Right lung (tissue), 5 donors: ENCODE measurements around the gene BBS9. TPM values are rescaled to one million over a fixed set of nuclear protein-coding genes. Genes with fewer than 3 reads are reported as not detected.

ENCODE experiments used
- DNase-seq, 2 donors: peaks; one replicate each; pipeline ENCODE4 v3.0.0-alpha.2; 2013
- polyA plus RNA-seq, 5 donors: library from polyadenylated mRNA; unstranded; fragments of 120-200 nt; gene quantifications; one replicate each; pipeline versions ENCODE4 v1.2.1 to v1.2.3, GENCODE V29; 2013; ENCODE audit warnings: inconsistent platforms in 1 of 5, low replicate concordance in 1 of 5; ENCODE audit not compliant: insufficient read length in 5 of 5, insufficient read depth in 1 of 5

The BBS9 gene
- polyA plus RNA-seq, 5 donors = 13.8 to 22.8 (median 21.0) TPM

- DNase-seq = peak; percentile 55
Observed at GRCh38 chr7:33114976-33115375, 14.4 kb upstream of the BBS9 start.

- DNase-seq = no peak
Observed at GRCh38 chr7:33118383-33118782, 11.0 kb upstream of the BBS9 start.

- no peak for DNase-seq
Observed at GRCh38 chr7:33127085-33127484, 2.3 kb upstream of the BBS9 start.

- DNase-seq = no peak
Observed at GRCh38 chr7:33128631-33128989, 754 bp upstream of the BBS9 start.

DNA sequence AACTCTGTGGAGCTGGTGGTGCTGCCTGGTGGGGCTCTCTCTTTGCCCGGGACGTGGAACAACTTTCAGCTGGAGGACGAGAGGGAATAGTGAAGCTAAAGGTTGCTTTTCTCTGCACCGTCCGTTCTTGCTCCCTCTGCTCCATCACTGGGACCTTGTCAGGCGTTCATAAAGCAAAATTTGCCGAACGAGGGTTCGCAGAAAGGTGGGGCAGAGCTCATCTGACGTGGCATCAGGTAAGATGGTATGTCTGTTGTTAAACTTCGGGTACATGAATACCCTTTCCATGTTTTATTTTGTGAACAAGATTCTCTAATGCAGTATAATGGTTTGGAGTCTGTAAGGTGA is 416 bp downstream of the BBS9 start:
- no peak for DNase-seq

GRCh38 chr7:33130184-33130583 is 820 bp downstream of the BBS9 start:
- peak in 1 of 2 donors; percentile 14 for DNase-seq

DNA sequence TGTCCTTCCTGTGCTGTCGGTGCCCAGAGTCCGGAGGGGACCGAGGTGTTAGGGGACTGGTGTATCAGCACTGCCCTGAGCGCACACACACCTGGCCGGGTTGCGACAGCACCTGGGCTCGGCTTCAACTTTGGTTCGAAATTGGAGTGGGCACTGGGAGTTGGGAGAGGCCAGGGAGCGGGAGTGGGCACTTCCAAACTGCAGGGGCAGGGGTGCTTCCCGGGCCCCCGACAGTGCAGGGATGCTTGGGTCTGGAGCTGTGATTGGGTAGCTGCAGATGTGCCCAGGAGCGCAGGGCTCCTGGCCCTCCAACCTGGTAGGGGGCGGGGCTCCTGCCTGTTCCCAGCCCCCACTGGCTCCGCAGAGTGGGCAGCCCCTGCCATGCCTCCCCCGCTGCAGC is 7.7 kb downstream of the BBS9 start:
- no peak for DNase-seq

GRCh38 chr7:33142585-33142984 is 13.2 kb downstream of the BBS9 start:
- no peak for DNase-seq

- no peak for DNase-seq
Observed at GRCh38 chr7:33143996-33144718, 14.8 kb downstream of the BBS9 start.

DNA sequence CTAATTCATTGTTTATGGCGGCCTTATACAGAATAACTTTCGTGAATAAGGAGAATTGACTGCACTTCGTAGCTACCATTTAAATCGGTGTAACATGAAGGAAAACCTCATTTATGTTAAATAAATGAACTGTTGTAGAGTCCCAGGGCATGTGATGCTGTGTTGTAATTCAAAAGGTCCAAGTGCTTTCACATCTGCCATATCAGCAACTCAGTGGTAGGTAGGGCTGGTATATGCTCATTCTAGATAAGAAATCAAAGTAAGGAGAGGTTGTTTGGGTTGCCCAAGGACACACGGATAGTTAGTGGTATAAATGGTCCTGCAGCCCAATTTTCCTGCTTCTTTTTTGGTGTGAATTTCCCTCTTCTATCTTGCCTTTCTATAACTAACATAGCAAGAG is 15.8 kb downstream of the BBS9 start:
- no peak for DNase-seq

DNA sequence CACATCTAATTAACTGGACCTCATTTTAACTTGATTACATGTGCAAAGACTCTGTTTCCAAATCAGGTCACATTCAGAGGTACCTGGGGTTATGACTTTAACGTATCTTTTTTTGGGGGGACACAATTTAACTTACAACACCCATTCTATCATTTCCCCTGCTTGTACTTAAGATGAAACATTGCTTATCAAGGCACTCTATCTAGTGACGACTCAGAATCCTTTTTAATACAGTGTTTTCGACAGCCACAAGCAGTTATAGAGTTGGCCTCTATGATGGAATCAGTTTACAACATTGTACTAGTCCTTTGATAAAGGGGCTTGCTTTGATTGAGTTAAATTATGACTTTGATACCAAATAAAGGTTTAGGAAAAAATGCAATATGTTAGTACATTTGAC is 22.7 kb downstream of the BBS9 start:
- no peak for DNase-seq

- DNase-seq = no peak
Observed at GRCh38 chr7:33155811-33156210, 26.4 kb downstream of the BBS9 start.

- no peak for DNase-seq
Observed at GRCh38 chr7:33156441-33156840, 27.1 kb downstream of the BBS9 start.

DNA sequence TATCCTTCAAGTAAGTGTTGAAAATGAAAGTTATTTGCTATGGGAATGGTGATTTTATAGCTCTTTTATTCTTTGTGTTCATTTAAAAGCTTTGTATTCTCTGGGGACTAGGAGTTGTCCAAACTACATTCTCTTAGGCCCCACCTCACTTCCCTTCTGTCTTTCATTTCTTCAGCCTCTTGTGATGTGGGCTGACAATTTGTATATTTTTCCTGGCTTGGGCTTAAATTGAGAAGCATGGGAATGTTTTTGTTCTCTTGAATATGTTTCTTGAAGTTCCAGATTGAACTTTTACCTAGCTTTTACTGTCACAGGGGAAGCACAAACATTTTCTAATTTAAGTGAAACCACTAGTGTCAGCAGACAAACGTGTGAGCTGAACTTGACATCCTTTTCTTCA is 27.9 kb downstream of the BBS9 start:
- no peak for DNase-seq

GRCh38 chr7:33157781-33158180 is 28.4 kb downstream of the BBS9 start:
- DNase-seq = no peak

GRCh38 chr7:33177876-33178275 is 48.5 kb downstream of the BBS9 start:
- no peak for DNase-seq

GRCh38 chr7:33179519-33179918 is 50.2 kb downstream of the BBS9 start:
- DNase-seq = no peak

GRCh38 chr7:33183504-33183903 is 54.1 kb downstream of the BBS9 start:
- no peak for DNase-seq

DNA sequence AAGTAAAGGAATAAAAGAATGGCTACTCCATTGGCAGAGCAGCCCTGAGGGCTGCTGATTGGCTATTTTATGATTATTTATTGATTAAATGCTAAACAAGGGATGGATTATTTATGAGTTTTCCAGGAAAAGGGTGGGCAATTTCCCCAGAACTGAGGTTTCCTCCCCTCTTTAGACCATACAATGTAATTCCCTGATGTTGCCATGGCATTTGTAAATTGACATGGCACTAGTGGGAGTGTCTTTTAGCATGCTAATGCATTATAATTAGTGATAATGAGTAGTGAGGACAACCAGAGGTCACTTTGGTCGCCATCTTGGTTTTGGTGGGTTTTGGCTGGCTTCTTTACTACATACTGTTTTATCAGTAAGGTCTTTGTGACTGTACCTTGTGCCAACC is 55.5 kb downstream of the BBS9 start:
- no peak for DNase-seq

DNA sequence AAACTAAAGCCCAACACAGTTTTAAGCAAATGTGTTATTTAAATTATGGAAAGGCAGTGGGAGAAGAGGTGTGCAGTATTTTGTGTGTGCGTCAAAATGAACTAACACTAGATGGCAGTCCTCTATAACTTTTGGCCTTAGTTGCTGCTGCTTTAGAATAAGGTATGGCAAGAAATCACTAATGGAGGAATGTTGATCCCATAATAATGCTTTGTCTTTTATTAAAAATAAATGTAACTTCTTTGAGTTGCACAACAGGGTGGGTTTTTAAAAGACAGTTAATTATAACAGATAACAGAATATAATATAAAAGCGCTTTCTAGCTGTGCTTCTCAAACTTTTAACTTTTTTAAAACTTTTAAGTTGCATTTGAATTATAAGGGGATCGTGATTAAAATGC is 56.4 kb downstream of the BBS9 start:
- DNase-seq = peak; percentile 40 to 59

DNA sequence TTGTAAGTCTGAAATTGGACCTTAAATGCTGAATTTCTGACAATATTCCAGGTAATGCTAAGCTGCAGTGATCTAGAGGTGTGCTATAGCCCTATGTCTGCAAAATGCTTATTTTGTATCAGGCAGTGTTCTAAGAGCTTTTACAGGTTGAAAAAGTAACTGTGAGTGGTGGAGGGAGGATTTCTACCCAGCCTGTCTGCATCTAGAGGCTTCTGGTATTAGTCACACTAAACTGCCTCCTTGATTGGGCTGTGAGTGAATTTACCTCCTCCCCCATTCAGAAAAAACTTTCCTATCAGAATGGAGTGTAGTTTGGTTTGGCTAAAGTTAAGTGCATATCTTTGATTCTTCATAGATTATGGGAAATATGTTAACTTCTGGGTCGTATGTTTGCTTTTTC is 56.8 kb downstream of the BBS9 start:
- DNase-seq = no peak

GRCh38 chr7:33190688-33191304 is 61.4 kb downstream of the BBS9 start:
- DNase-seq = no peak

- no peak for DNase-seq
Observed at GRCh38 chr7:33191340-33191739, 62.0 kb downstream of the BBS9 start.

DNA sequence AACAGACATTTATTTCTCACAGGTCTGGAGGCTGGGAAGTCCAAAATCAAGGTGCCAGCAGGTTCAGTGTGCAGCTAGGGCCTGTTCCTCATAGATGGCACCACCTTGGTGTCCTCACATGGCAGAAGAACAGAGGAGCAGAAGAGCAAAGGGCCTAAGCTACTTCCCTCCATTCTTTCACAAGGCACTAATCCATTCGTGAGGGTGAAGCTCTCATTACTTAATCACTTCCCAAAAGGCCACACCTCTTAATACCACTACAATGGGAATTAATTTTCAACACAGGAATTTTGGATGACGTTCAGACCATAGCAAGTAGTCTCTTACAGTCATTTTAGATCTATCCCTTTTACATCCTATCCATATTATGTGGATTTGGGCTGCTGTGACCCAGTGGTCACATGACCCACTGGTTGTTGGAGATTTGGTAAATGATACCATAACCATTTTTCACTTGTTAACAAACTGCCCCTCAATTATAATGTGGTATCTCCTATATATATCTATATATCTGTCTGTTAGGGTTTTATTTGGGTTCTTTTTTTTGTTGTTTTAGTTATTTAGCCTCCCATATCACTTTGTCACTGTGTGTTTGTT is 63.4 kb downstream of the BBS9 start:
- DNase-seq = no peak
